NOMO-1 (cell line): ENCODE data around the gene ARHGEF19.
"Not testable (repeated sequence)": the region's sequence is repeated elsewhere in the genome, so short reads cannot be mapped to it uniquely, and the experiment has no call there.

Experiments
- DNase-seq, 2 experiments: peaks; one replicate each; lab custom pipeline; 2025; ENCODE audit not compliant: unreplicated experiment in 2 of 2; lab: John Stamatoyannopoulos, UW

Gene ARHGEF19

DNA sequence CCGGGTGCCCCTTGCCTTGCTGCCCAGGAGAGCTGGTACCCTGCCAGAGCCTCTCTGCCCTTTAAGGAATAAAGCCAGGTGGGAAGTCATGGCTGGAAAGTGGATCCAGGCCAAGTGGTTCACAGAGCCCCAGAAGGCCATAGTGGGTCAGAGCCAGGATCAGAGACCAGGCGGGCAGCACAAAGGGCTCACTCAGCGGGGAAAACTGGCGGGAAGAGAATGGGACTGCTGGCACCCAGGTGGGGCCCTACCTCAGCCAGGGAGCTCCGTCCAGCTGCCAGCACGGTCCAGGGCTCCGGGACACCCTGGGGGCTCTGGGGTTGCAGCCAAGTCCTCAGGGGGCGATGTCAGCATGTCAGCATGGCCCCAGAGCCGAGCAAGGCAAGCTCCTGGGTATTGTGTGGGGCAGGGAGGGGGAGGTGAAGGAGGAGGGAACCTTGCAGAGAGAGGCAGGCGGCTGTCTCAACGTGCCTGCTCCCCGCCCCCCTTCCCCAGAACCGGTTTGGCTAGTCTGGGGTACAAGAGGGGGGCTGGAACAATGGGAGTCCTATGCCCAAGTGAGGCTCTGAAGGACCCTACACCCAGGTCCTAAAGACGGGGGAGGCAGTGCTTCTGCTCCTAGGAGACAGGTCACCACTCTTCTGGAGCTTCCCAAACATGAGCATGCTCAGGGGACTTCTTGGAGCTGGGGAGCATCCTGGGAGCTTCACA is at the start of gene ARHGEF19:
Gene ARHGEF19 (minus strand): TSS at position 402 of the 711 bp plus-strand sequence. CDS start 3,598 bp downstream, outside the sequence.
- no peak for DNase-seq

DNA sequence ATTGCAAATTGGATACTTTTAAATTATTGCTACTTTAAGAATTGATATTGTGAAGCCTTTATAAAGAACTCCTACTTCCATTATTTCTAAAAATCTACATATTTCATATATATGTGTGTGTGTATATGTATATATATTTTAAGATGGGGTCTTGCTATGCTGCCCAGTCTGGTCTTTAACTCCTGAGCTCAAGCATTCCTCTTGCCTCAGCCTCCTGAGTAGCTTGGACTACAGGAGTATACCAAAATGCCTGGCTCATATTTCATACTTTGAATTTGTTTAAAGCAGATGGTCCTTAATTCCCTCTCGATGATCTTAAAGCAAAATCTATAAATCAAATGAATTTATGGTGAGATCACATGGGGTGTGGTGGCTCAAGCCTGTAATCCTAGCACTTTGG is 49.6 kb upstream of the ARHGEF19 start:
- no peak for DNase-seq

DNA sequence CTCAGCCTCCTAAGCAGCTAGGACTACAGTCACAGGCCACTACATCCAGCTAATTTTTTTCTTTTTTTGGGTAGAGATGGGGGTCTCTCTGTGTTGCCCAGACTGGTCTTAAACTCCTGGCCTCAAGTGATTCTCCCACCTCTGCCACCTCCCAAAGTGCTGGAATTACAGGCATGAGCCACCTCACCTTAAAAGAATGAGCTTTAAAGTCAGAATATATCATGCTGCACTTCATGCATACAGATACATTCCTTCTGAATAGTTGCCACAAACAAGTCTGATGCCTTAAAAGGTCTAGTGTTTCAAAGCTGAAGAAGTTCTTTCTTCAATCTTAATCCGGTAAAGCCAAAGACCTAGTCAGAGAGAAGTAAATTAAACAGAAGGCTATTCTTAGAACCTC is 48.4 kb upstream of the ARHGEF19 start:
- no peak for DNase-seq

DNA sequence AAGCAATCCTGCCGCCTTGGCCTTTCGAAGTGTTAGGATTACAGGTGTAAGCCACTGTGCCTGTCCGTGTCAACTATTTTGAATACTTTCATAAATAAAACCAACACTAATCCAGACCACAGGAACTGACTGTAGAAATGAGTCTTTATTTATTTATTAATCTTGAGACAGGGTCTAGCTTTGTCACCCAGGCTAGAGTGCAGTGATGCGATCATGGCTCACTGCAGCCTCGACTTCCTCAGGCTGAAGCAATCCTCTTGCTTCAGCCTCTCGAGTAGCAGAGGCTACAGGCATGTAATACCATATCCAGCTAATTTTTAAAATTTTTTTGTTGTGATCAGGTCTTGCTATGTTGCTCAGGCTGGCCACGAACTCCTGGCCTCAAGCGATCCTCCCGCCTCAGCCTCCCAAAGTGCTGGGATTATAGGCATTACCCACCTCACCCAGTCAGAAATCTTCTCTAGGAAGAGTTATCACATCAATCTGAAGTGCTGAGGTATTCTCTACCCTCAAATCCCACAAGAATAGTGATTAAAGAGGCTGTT is 46.2 kb upstream of the ARHGEF19 start:
- DNase-seq = no peak

DNA sequence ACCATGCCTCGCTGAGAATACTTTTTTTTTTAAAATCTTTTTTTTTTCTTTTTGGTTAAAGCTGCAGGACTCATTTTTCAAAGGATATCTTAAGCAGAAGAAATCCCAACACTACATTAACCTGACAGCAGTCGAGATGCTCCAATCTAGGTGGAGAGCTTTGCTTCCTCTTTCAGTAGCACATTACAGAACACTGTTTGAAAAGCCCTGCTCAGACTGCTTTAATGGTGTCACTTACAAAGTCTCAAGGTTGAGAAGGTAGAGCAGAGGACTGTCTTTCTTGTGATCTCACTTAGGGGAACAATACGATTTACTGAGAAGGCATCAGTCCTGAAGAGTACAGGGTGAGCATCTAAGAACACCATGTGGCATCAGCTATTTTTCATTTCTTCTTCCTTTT is 45.5 kb upstream of the ARHGEF19 start:
- DNase-seq = no peak

DNA sequence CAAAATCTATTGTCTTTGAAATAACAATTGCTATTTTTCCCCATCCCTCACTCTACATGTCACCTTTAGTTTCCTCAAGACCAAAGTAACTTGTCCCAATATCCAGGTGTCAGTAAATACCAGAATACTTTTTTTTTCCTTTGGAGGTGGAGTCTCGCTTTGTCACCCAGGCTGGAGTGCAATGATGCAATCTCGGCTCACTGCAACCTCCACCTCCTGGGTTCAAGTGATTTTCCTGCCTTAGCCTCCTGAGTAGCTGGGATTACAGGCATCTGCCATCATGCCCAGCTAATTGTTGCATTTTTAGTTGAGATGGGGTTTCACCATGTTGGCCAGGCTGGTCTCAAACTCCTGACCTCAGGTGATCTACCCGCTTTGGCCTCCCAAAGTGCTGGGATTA is 45.1 kb upstream of the ARHGEF19 start:
- not testable (repeated sequence) for DNase-seq

DNA sequence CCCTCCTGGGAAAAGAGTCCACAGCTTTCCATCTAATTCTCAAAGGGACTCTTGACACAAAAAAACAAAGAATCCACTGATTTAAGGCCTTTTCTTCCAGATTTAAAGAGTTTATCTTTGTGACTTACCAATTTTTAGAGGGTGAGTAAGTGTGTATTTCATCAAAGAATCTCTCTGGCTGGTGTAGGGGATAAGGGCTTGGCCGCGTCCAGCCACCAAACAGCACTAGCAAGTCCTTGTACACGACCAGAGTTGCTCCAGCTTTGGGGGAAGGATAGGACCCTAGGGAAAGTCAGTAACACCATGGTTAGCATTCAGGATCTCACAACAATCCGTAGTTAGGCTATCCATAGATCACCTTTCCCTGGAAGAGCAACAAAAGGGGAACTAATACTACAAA is 44.0 kb upstream of the ARHGEF19 start:
- no peak for DNase-seq

DNA sequence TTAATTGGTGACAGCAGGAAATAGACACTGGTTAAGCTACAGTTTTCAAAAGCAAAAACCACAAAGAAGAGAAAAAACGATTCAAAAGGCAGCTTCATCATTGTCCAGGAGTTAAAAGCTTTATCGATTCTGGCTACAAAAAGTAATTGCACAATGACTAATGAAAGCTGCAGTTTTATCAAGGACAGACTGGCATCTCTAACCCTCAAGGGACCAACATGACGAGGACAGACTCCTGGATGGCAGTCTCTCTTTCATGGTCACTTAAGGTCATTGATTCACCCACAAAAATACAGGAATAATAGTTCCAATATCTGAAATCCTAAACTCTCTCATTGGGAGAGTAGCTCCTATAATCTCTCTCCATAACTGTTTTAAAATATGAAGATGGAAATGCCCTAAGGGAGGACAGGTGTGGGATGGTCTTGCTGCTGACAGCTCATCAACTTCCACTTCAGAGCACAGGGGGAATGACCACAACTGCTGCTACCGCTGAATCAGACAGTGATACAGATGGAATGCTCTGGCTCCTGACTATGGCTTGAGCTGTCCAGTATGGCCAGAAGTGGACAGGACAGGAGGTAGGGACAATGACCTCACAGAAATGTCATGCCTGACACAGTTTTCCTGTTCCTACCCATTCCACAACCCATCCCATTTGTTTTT is 41.9 kb upstream of the ARHGEF19 start:
- DNase-seq = no peak

DNA sequence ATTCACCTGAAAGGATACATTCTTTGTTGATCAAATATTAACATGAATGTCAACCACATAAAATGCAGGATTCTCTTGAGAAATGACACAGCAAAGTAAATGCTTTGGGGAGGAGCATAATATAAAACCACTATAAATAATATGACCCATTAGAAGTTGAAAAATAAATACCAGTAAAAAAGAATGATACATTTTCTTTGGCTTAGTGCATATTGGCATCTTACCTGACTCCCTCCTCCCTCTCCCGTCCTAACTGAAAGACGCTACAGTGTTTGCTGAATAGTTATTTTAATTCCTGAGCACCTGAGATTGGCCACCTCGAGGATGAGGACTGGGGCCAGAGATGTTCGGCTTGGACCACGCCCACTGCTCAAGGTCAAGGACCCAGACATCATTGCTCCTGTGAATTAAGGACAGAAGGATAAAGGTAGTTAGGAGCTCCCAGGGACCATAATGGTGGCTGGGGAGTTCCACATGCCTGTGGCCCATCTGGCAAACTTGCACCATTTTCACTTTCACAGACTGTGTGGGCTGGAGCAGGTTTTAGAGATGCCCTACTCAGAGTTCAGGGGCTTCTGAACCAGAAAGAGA is 41.0 kb upstream of the ARHGEF19 start:
- no peak for DNase-seq

DNA sequence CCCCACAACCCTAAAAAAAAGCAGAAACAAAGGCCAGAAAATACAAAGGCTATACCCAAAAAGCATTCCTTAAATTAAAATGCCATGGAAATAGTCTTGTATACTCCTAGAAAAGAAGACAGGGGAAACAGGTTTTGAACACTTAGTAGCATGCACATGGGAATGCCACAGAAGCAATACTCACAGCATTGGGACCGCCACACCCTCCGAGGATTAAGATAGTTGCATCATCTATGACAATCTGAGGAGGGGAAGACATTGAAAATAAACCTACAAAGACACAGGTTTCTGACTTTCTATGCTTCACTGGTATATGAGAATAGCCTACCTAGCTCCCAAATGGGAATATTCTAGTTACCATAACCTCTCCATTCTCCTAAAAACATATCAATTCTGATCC is 40.5 kb upstream of the ARHGEF19 start:
- no peak for DNase-seq

DNA sequence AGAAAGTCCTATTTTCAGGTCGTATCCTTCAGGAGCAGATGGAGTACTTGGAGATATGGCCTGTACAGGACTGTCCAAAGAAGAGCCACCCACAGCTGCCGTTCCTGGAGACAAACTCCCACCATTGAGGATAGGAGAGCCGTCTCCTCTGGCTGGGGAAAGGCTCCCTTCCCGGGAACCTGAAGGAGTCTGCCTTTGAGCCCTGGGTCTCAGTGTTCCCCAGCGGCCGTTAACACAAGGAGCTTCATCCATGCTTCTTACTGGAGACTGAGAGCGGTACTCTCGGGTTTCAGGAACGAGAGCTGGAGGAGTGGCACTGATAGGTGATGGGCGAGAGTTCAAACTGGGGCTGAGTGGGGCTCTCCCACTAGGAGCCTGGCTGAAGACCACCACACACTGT is 38.9 kb upstream of the ARHGEF19 start:
- DNase-seq = no peak

DNA sequence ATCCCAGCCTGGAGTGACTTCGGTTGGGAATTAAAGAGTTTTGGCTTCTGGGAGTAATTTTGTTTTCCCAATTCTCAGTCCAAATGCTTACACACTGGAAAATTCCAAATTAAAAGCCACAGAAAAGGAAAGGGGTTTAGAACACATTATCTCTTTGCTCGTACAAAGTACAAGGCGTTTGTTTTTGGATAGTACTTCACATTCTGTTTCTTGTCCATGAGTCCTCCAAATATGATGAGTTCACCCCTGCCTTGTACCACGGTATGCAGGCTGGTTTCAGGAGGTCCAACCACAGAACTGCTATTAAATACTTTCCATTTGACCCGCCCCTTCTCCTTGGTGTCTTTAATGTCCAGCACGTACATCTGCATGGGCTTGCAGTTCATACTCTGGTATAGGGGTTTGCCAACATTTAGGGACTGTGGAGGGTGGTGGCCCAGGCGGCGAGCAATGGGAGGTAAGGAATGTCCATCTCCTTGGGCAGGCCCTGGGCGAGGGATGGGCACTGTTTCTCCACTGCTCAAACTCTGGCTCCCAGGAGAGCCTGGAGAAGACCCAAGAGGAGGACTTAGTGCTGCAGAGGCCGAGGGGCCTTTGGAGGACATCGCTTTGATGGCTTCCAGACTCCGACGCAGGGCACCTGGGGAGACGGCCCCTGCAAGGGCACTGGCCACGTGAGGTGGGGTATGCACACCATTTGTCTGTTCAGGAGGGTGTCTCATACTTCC is 38.2 kb upstream of the ARHGEF19 start:
- no peak for DNase-seq

DNA sequence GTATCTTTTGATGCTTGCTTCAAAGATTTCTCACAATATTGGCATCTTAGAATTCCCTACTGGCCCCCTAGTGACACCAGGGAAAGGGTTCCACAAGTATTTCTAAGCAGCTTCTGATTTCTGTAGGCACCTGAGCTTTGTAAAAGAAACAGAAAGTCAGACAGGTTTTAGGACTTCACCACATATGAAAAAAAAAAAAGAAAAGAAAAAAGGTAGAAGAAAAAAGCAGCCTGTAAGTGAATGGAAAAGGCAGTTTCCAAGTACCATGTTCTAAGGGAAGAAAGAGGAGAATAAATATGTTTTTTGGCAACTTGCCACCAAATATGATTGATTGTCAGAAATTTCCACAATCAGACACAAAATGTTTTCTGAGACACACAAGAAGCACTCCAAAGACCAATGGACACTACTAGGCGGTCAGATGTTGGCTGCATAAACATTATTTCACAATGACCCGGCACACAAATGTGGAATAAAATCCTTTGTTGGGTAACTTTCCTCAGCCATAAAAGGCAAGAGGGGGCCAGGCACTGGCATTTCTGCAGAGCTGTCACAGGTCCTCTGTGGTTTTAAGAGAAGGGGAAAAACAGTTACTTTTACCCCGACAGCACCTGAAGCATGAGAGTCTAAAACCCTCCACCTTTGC is 37.3 kb upstream of the ARHGEF19 start:
- peak; percentile 8 to 9 for DNase-seq

DNA sequence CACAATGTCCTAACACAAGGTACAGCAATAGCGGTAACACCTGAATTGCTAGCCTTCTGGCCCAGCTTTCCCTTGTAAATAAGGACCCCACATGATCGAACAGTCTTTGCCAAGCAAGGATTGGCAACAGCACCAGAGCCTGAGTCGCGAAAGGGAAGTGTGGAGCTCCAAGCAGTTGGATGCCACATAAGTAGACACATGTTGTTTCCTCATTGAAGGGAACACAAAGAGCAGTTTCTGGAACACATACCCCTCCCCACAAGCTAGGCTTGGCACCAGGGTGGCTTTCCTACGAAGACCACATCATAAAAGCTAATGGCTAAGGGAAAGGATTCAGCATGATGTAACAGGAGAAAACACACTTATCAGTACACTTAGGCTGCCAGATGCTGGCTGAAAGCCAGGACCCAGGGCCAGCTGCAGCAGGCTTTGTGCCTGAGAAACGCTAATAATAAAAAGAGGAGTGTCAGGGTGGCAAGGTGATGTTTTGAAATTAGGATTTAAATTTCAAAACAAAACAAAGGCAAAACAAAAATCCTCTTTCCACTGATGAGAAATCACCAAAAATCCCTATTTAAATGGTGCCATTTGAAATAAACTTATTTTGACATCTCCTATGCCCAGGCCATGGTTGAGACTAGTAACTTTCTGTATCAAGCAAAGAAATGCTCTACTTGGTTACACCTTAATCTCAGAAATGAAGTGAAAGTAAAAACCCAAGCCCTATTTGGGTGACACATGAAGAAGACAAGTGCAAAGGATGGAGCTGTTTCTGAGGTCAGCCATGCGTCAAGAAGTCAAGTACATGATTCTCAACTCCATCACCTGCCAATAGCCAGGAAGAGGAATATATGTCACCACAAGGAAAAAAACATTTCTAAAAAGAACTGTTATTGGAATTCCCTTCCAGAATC is 36.4 kb upstream of the ARHGEF19 start:
- DNase-seq = peak in 1 of 2 experiments; percentile 23

DNA sequence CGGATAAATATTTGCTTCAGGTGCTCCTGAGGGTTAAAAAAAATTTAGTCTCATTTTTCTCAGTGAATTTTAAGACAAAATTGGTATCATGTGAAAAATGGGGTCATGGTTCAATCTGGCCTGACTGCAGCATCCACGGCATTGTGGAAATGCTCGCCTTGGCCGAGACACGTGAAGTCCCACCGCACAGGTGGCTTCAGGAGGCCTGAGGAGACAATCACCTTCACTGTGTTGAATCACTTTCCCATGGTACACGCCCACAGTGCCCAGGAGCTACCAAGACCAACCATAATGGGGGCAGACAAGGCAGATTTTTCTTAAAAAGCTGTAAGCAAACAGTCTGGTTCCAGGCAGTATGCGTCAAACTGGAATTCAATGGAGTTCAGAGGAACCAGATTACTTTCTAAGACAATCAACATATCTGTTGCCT is 35.6 kb upstream of the ARHGEF19 start:
- DNase-seq = no peak

DNA sequence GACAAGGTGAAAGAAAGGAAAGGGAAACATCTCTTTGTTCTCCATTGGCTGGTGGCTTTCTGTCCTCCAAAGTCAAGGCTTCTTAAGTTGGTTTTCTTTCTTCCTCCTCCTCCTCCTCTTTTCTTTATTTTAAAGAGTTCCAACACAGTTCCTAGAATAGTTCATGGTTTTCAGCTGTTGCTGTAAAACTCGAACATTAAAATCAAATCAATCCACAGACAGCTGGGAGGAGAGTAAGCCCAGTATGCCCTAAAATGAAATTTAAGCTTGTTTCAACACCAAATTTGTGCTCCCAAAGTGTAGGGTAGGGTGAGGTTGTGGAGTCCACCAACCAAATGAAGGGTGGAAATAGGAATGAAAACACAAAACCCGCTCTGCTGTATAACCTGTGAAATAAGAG is 35.0 kb upstream of the ARHGEF19 start:
- DNase-seq = no peak

DNA sequence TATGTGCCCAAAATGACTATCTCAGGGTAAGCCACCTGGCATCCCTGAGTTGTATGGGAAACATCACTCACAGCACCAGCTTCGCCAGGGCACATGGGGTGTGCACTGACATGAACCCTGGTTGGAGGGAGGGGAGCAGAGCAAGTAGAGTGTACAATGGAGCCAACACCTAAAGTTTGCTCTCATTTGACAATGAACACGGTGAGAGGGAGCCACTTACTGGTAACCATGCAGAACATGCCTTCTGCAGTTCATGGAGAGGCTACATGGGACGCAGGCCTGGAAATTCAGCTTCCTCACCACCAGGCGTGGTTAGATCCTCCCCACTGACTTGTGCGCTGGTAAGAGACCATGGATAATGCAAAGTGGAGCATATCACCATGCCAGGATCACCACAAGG is 34.5 kb upstream of the ARHGEF19 start:
- no peak for DNase-seq

DNA sequence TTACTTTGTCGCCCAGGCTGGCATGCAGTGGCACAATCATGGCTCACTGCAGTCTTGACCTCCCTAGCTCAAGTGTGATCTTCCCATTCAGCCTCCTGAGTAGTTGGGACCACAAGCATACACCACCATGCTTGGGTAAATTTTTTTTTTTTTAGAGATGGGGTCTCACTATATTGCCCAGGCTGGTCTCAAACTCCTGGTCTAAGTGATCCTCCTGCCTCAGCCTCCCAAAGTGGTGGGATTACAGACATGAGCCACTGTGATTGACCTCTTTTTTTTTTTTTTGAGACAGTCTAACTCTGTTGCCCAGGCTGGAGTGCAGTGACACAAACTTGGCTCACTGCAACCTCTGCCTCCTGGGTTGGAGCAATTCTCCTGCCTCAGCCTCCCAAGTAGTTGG is 33.8 kb upstream of the ARHGEF19 start:
- not testable (repeated sequence) for DNase-seq

DNA sequence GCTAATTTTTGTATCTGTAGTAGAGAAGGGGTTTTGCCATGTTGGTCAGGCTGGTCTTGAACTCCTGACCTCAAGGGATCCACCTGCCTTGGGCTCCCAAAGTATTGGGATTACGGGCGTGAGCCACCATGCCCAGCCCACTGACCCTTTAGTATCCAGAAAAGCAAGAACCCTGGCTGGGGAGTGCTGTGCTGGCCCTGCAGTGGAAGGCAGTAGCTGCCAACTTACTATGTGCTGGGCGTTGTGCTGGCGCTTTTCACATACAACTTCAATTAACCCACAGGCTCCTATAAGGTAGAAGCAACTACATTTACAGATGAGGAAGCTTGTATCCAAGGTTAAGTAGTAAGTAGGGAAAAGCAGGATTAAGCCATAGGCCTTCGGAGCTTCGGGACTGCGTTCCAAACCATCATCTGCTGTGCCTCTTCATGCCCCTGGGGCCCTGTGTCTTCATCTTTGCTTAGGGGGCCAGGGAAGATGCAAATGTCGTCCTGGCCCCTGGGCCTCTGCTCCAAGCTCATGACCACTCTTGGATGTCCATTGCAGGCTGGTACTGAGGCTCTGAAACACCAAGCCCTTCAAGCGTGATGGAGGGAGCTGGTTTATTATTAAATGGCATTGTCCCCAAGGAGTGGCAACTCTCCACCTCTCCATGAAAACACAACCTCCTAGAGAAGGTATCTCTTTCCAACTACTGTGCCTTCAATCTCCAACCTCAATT is 33.2 kb upstream of the ARHGEF19 start:
- no peak for DNase-seq
